Gastroesophageal sphincter (tissue), 4 donors: ENCODE measurements around the gene TXNL4A. TPM values are rescaled to one million over a fixed set of nuclear protein-coding genes. Genes with fewer than 3 reads are reported as not detected.

Experiments used
- ATAC-seq: fragments of 150-250 bp; one replicate; pipeline ENCODE4 v1.9.1; 2016; ENCODE audit warnings: mild to moderate bottlenecking, moderate library complexity
- H3K27ac ChIP-seq, 4 donors: fragments of 200-600 bp; sonication (generic) in 3 of 4; 1 replicate in 3 of 4; 2 replicates in 1 of 4; pipeline ENCODE4 v1.5.1; 2016 to 2019
- H3K27me3 ChIP-seq: fragments of 200-600 bp; sonication (generic); one replicate; pipeline ENCODE4 v1.5.1; 2019
- H3K36me3 ChIP-seq, 2 donors: fragments of 200-600 bp; sonication (generic); one replicate each; pipeline ENCODE4 v1.5.1; 2019; ENCODE audit warnings: control low read depth in 1 of 2
- H3K4me1 ChIP-seq, 3 donors: fragments of 200-600 bp; sonication (generic); 1 replicate in 2 of 3; 2 replicates in 1 of 3; pipeline ENCODE4 v1.5.1; 2016 to 2019; ENCODE audit warnings: control low read depth in 2 of 3
- H3K4me3 ChIP-seq, 2 donors: fragments of 200-600 bp; sonication (generic); one replicate each; pipeline ENCODE4 v1.5.1; 2019; ENCODE audit warnings: mild to moderate bottlenecking in 1 of 2, moderate library complexity in 1 of 2
- H3K9me3 ChIP-seq, 3 donors: fragments of 200-600 bp; sonication (generic); one replicate each; pipeline ENCODE4 v1.5.1; 2017 to 2019; ENCODE audit warnings: control low read depth in 2 of 3
- EP300 ChIP-seq: sonication (generic); formaldehyde crosslinking; IDR thresholded peaks from one replicate; pipeline ENCODE4 v1.6.1; 2017; ENCODE audit warnings: antibody characterized with exemption, mild to moderate bottlenecking
- POLR2A ChIP-seq, 2 donors: fragments of 450-650 bp; IDR thresholded peaks; one replicate each; pipeline ENCODE4 v1.6.1; 2017; ENCODE audit warnings: antibody characterized with exemption in 2 of 2, mild to moderate bottlenecking in 2 of 2, moderate library complexity in 1 of 2
- POLR2AphosphoS5 ChIP-seq: sonication (generic); formaldehyde crosslinking; IDR thresholded peaks from one replicate; pipeline ENCODE4 v1.6.1; 2017; ENCODE audit warnings: antibody characterized with exemption
- WGBS, 2 donors: methylation state at CpG; one replicate each; pipeline ENCODE4 v1.1.5; 2018; ENCODE audit warnings: low coverage in 1 of 2; 5-methylcytosine and 5-hydroxymethylcytosine counted together
- total RNA-seq, 4 donors: library from RNA; depleted of rRNA; stranded (reverse); fragments of >200 nt; gene quantifications; one replicate each; pipeline ENCODE4 v1.1.0, GENCODE V29; 2016
- TF ChIP-seq, protein P1 (sequence below), 4 experiments: fragments of 200-600 bp in 2 of 4; fragments of 450-650 bp in 2 of 4; sonication (generic) in 1 of 4; IDR thresholded peaks; one replicate each; pipeline ENCODE4 v1.5.1; 2017 to 2019; ENCODE audit warnings: antibody characterized with exemption in 4 of 4, mild to moderate bottlenecking in 2 of 4, moderate library complexity in 2 of 4

The TXNL4A gene
- total RNA-seq, 4 donors from 2014 or later, result 20.4 to 55.3 (median 39.6) TPM

- peak overlapping the region in 1 of 4 donors; percentile 94 for H3K27ac ChIP-seq
- 37% methylated on average over 26 of the region's 43 CpGs; no CpG with 5 or more reads in 1 of the 2 donors for WGBS, 2 donors
- peaks cover 0 to 19% of the 10 kb centered on the region in 2 donors for H3K36me3 ChIP-seq
- H3K4me1 ChIP-seq, result peaks cover 0 to 42% (median 21%) of the 10 kb centered on the region in 3 donors
- TF ChIP-seq POLR2A (IDR thresholded peaks at IDR 0.05) (no peak), POLR2AphosphoS5 (no peak), EP300 (no peak)
- TF ChIP-seq, protein P1, sequence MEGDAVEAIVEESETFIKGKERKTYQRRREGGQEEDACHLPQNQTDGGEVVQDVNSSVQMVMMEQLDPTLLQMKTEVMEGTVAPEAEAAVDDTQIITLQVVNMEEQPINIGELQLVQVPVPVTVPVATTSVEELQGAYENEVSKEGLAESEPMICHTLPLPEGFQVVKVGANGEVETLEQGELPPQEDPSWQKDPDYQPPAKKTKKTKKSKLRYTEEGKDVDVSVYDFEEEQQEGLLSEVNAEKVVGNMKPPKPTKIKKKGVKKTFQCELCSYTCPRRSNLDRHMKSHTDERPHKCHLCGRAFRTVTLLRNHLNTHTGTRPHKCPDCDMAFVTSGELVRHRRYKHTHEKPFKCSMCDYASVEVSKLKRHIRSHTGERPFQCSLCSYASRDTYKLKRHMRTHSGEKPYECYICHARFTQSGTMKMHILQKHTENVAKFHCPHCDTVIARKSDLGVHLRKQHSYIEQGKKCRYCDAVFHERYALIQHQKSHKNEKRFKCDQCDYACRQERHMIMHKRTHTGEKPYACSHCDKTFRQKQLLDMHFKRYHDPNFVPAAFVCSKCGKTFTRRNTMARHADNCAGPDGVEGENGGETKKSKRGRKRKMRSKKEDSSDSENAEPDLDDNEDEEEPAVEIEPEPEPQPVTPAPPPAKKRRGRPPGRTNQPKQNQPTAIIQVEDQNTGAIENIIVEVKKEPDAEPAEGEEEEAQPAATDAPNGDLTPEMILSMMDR (IDR thresholded peaks at IDR 0.05), result no peak
- H3K9me3 ChIP-seq, result no peaks in the 10 kb centered on the region
- no peaks in the 10 kb centered on the region for H3K27me3 ChIP-seq
- peak overlapping the region; percentile 96 to 99 for H3K4me3 ChIP-seq
- no peak for ATAC-seq
These were observed 35.8 kb downstream of the TXNL4A start for GRCh38 chr18:79952456-79952995.

- peak; percentile 93 for ATAC-seq
- peak within 1 kb of the TSS; percentile 60 to 94 (median 86) for H3K27ac ChIP-seq
- no CpG with 5 or more reads among the region's 126 CpGs for WGBS, 2 donors
These were observed 36.6 kb downstream of the TXNL4A start, which contains the start of gene SLC66A2 for GRCh38 chr18:79951545-79952455. Gene SLC66A2 (minus strand): TSS chr18:79951653. CDS start chr18:79950926, 727 bp downstream.

GRCh38 chr18:79950515-79951341, 37.6 kb downstream of the TXNL4A start:
- no peaks in the 10 kb centered on the region for H3K9me3 ChIP-seq
- TF ChIP-seq EP300 (no peak), POLR2A (IDR thresholded peaks at IDR 0.05) (no peak)
- H3K36me3 ChIP-seq, result peaks cover 0 to 30% of the 10 kb centered on the region in 2 donors
- H3K4me3 ChIP-seq, result peak overlapping the region; percentile 96 to 99
- H3K27ac ChIP-seq, result peak overlapping the region; percentile 60 to 94 (median 86)
- ATAC-seq, result peak; percentile 50
- WGBS, 2 donors, result 20% methylated on average over 1 of the region's 81 CpGs; no CpG with 5 or more reads in 1 of the 2 donors
- peaks cover 0 to 58% (median 21%) of the 10 kb centered on the region in 3 donors for H3K4me1 ChIP-seq
- H3K27me3 ChIP-seq, result no peaks in the 10 kb centered on the region

More at GRCh38 chr18:79951545-79952455, 36.6 kb downstream of the TXNL4A start, which contains the start of gene SLC66A2:
- TF ChIP-seq, protein P1 (IDR thresholded peaks at IDR 0.05), result peak in 1 of 4 experiments; percentile 17
- no peak for TF ChIP-seq EP300
- TF ChIP-seq POLR2AphosphoS5, result peak; percentile 64
- peak; percentile 63 to 70 for TF ChIP-seq POLR2A (IDR thresholded peaks at IDR 0.05)
- peaks cover 0 to 49% (median 21%) of the 10 kb centered on the region in 3 donors for H3K4me1 ChIP-seq
- H3K27me3 ChIP-seq, result no peaks in the 10 kb centered on the region
- peaks cover 0 to 25% of the 10 kb centered on the region in 2 donors for H3K36me3 ChIP-seq
- peak within 1 kb of the TSS; percentile 96 to 99 for H3K4me3 ChIP-seq
- H3K9me3 ChIP-seq, result no peaks in the 10 kb centered on the region

- TF ChIP-seq, protein P1 (IDR thresholded peaks at IDR 0.05), result no peak
- no peak for TF ChIP-seq POLR2AphosphoS5
- TF ChIP-seq POLR2A (IDR thresholded peaks at IDR 0.05), result no peak
- no peak for TF ChIP-seq EP300
- no peak for ATAC-seq
- Histone ChIP-seq H3K27ac (peak overlapping the region in 3 of 4 donors; percentile 85 to 94 (median 87)), H3K36me3 (peaks cover 0 to 30% of the 10 kb centered on the region in 2 donors), H3K27me3 (no peaks in the 10 kb centered on the region), H3K4me3 (peak overlapping the region; percentile 96 to 99), H3K9me3 (no peaks in the 10 kb centered on the region), H3K4me1 (peaks cover 0 to 66% (median 30%) of the 10 kb centered on the region in 3 donors)
- WGBS, 2 donors, result 38 to 60% methylated on average over 5 to 8 of the region's 12 CpGs
These were observed 38.5 kb downstream of the TXNL4A start for GRCh38 chr18:79949697-79950487.
